Activated CD8-positive, alpha-beta T cell treated with anti-CD3 and anti-CD28 coated beads for 36 hours (primary cell): ENCODE data around the gene MYOCD. TPM values are rescaled to one million over a fixed set of nuclear protein-coding genes. Genes with fewer than 3 reads are reported as not detected.

Source experiments
- ATAC-seq: fragments of 200-7000 bp; cut with Tn5 transposase; one replicate; pipeline ENCODE4 v1.10.0; 2021; ENCODE audit warnings: mild to moderate bottlenecking, moderate library complexity
- CTCF ChIA-PET: fragments of 350-600 bp; sonication (Branson Sonifier 250); formaldehyde crosslinking; loops from one replicate; lab custom pipeline; 2021; ENCODE audit warnings: antibody characterized with exemption; lab: Charles Lee
- POLR2A ChIA-PET: fragments of 350-600 bp; sonication (Branson Sonifier 250); formaldehyde crosslinking; loops from one replicate; lab custom pipeline; 2021; ENCODE audit warnings: antibody characterized with exemption; lab: Charles Lee
- DNase-seq: peaks from one replicate; pipeline ENCODE4 v3.0.0-alpha.2; 2020
- H3K27ac Mint-ChIP-seq: one replicate; pipeline ENCODE4 v1.8.0; 2021; ENCODE audit warnings: mild to moderate bottlenecking, mixed read lengths
- H3K27me3 Mint-ChIP-seq: one replicate; pipeline ENCODE4 v1.8.0; 2021; ENCODE audit warnings: mixed read lengths
- H3K36me3 Mint-ChIP-seq: one replicate; pipeline ENCODE4 v1.8.0; 2021; ENCODE audit warnings: low read depth, mixed read lengths
- H3K4me1 Mint-ChIP-seq: one replicate; pipeline ENCODE4 v1.8.0; 2021; ENCODE audit warnings: low read depth, mixed read lengths
- H3K4me3 Mint-ChIP-seq: one replicate; pipeline ENCODE4 v1.8.0; 2021; ENCODE audit warnings: mild to moderate bottlenecking, moderate library complexity, mixed read lengths
- H3K9me3 Mint-ChIP-seq: one replicate; pipeline ENCODE4 v1.8.0; 2021; ENCODE audit warnings: mixed read lengths
- CTCF ChIP-seq: fragments of 200-600 bp; IDR thresholded peaks from one replicate; pipeline ENCODE4 v1.8.0; 2022; ENCODE audit warnings: antibody characterized with exemption, mild to moderate bottlenecking
- intact Hi-C: fragments of 100-400 bp; cut with micrococcal nuclease; formaldehyde crosslinking; loops from one replicate; pipeline ENCODE4 v1.10.0; 2022
- total RNA-seq, 2 experiments: library from RNA; stranded (reverse); gene quantifications; one replicate each; pipeline ENCODE4 v1.2.3, GENCODE V29; 2021

MYOCD gene
- total RNA-seq, 2 experiments from 2014 or later = not detected

DNA sequence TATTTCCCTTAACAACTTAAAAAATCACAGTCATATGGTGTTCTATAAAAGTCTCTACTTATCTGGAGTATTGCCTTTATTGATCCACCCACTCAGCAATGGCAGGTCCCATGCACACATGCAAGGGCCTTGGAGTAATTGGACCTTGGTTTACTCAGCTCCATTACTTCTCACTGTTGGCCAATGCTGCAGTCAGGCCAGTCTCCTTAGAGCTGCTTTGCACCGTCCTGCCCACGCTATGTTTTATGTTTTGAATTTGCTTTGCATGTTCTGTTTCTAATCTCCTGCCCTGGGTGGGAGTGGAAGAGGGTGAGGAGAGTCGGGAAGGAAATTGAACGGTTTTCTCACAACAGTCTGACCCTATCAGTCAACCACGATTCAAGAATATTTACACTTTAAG is 147.2 kb downstream of the MYOCD start:
- ATAC-seq (no peak), DNase-seq (no peak)
- intact Hi-C loops = loop anchor here (10.0 kb wide), 1 partner anchor 62 kb away; no protein-coding TSS in a partner anchor
- Mint-ChIP-seq H3K9me3 (peaks cover 13% of the 10 kb centered on the region), H3K36me3 (no peaks in the 10 kb centered on the region), H3K4me1 (no peaks in the 10 kb centered on the region), H3K27me3 (peaks cover 5% of the 10 kb centered on the region), H3K4me3 (no peak overlapping the region), H3K27ac (no peak overlapping the region)
- CTCF ChIA-PET = no interaction called here
- POLR2A ChIA-PET = no interaction called here
- TF ChIP-seq CTCF = no peak

DNA sequence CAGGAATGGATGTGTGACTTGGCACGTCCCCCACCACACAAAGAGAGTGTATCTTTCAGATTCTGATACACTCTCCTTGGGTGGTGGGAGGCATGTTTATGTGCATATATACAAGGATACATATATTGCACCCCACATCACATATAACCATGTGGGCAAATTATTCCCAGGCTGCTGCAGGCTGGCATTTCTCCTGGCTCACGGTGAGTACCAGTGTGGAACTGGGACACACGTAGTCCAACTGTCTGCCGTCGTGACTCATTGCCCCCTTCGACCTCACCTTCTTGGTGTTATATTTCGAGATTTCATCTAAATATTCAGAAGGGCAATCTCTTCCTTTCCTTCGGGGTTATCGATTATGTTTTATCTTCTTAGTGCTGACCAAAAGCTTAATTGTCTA is 148.0 kb downstream of the MYOCD start:
- H3K27me3 Mint-ChIP-seq = peaks cover 5% of the 10 kb centered on the region
- ChIA-PET POLR2A (no interaction called here), CTCF (no interaction called here)
- TF ChIP-seq CTCF = no peak
- no peaks in the 10 kb centered on the region for H3K36me3 Mint-ChIP-seq
- no peaks in the 10 kb centered on the region for H3K4me1 Mint-ChIP-seq
- H3K9me3 Mint-ChIP-seq = peaks cover 12% of the 10 kb centered on the region
- no peak overlapping the region for H3K27ac Mint-ChIP-seq
- no peak overlapping the region for H3K4me3 Mint-ChIP-seq
- DNase-seq (no peak), ATAC-seq (no peak)
- intact Hi-C loops = loop anchor here (10.0 kb wide), 1 partner anchor 61 kb away; no protein-coding TSS in a partner anchor

DNA sequence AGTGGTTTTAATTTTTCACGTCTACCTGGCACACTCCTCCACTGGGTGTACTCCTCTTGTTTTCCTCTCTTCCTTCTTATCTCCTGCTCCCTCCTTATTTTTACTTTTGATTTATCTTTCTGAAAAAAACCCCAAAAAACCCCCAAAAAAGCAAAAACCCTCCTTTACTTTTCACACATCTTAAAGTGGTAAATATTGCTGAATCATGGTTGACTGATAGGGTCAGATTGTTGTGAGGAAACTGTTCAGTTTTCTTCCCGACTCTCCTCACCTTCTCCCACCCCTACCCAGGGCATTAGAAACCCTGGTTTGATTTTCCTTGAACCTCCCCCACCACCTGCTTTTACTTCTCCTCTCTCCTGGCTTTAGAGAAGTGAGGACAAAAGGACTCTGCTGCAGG is 149.0 kb downstream of the MYOCD start:
- Mint-ChIP-seq H3K4me3 (no peak overlapping the region), H3K9me3 (peaks cover 5% of the 10 kb centered on the region), H3K27ac (no peak overlapping the region), H3K27me3 (peaks cover 4% of the 10 kb centered on the region), H3K36me3 (no peaks in the 10 kb centered on the region), H3K4me1 (no peaks in the 10 kb centered on the region)
- ATAC-seq (no peak), DNase-seq (no peak)
- POLR2A ChIA-PET = no interaction called here
- CTCF ChIA-PET = no interaction called here
- TF ChIP-seq CTCF = no peak
- intact Hi-C loops = loop anchor here (10.0 kb wide), 1 partner anchor 60 kb away; no protein-coding TSS in a partner anchor

DNA sequence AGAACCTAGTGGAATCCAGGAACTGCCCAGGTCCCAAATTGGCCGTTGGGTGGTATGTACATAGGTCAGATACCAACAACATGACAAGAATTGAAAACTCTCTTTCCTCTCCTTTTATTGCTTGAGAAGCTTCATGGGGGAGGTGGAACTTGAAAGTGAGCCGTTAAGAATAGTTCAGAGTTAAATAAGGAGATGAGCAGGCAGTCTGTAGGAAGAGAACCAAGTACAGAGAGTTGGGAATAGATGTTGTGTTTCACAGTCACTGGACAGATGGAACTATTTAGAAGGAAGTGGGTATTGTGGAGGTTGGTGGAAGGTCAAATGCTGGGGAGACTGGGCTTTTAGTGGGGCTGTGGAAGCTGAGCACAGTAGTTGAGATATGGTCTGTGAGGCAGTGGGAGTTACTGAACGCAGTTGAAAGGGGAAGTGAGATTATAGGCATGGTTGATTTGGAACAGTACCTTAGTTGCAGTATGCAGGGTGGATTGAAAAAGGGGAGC is 150.0 kb downstream of the MYOCD start:
- Mint-ChIP-seq H3K4me1 (no peaks in the 10 kb centered on the region), H3K36me3 (no peaks in the 10 kb centered on the region), H3K4me3 (no peak overlapping the region), H3K9me3 (peaks cover 3% of the 10 kb centered on the region), H3K27ac (no peak overlapping the region), H3K27me3 (peaks cover 3% of the 10 kb centered on the region)
- DNase-seq = no peak
- ATAC-seq = no peak
- CTCF ChIA-PET = no interaction called here
- intact Hi-C loops = loop anchor here (10.0 kb wide), 1 partner anchor 59 kb away; no protein-coding TSS in a partner anchor
- TF ChIP-seq CTCF = no peak
- POLR2A ChIA-PET = no interaction called here

Other genes starting within 250 kb of the MYOCD start
- gene ARHGAP44, start 123.6 kb downstream of the MYOCD start, total RNA-seq = under 1 TPM; 0.22 to 0.50 TPM